CD4-positive, alpha-beta T cell treated with Interleukin-6 at 100 ng/mL for 8 hours (primary cell): ENCODE results near the gene TMEM43.
A peak's percentile ranks its signal among the peaks of the same experiment; 100 is the strongest.

Experiments
- DNase-seq: peaks from one replicate; pipeline ENCODE4 v3.0.0-alpha.2; 2020; ENCODE audit warnings: mixed read lengths, low spot score

Gene TMEM43

DNA sequence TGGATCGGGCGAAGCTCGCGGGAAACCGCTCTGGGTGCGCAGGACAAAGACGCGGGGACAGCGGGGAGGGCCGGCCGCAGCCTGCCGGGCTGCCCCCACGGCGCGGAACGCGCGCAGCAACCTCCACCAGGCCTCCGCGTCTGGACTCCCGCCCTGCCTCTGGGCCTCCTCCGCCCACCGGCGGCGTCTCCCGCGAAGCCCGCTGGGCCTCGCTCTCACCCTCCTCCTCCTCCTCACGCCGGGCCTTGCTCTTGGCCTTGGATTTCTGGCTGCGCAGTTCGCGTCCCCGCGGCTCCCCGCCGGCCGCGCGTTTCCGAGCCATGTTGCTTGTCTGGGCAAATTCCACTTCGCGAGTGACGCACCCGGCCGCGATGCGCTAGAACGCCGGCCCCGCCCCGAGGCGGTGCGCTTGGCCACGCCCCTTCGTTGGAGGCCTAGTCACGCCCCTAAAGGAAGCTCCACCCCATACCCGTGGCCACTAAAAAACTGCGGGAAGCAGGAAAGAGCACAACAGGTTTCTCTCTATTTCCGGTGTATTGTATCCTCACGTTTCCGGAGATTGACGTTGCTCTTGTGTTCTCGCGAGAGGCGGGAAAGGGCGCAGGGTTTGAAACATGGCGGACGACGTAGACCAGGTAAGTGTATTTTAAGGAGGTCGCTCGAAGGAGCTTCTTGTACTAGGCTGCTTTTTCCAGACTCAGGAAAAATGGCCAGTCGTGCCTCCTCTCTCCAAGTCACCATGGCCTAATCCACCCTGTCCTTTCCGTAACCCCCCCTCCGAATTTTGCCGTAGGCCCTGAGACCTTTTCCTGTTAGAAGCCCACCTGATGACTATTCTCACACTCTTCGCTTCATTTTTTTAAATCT lies 53.6 kb downstream of the TMEM43 start, which contains the start of the genes LSM3 and XPC:
TSS of gene LSM3 (plus strand) at position 571 of the 867 bp plus-strand sequence. CDS start at position 615, 44 bp downstream.
TSS of gene XPC (minus strand) at position 355 of the 867 bp plus-strand sequence. CDS start at position 322, 33 bp downstream.
- DNase-seq, result peak; percentile 97

DNA sequence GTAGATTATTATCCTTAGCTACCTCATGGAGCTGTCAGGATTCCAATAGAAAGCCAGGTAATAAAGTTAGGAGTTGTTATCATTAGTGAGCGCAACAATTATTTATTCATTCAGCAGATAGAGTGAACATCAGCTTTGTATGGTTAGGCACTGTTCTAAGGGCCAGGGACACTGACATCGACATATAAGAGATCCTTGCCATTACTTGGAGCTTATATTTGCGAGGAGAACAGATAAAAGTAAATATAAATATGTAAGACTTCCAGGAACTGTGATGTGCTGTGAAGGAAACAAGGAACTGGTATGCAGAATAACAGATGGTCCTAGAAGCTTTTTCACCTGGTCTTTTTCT lies 54.2 kb downstream of the TMEM43 start:
- DNase-seq, result no peak

DNA sequence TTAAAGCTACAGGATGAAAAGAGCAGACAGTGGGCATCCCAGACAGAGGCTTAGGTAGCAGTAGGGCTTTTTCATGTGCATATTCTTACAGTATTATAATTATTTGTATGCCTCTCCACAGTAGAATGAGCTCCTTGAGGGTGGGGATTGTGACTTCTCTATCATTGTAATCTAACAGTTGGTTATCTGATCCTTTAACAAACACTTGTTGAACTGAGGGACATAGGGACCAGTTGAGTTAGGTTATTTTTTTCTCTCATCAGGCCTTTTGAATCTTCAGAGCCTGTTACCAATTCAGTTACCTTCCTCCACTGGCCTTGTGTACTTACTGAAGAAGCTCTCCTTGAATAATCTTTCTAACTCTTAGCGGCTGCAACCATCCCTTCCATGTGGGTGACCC lies 54.9 kb downstream of the TMEM43 start:
- DNase-seq, result no peak

DNA sequence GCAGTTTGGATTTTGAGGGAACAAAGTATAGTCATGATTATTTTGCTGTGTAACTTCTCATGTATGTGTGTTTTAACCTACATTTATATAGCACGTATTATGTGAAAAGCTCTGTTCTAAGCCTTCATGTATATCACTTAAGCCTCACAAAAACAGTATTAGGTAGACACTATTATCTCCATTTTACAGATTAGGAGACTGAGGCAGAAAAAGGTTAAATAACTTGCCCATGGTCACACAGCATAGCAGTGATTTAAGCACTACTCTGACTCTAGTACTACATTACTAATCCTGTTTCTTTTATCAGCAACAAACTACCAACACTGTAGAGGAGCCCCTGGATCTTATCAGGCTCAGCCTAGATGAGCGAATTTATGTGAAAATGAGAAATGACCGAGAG lies 56.4 kb downstream of the TMEM43 start:
- no peak for DNase-seq

DNA sequence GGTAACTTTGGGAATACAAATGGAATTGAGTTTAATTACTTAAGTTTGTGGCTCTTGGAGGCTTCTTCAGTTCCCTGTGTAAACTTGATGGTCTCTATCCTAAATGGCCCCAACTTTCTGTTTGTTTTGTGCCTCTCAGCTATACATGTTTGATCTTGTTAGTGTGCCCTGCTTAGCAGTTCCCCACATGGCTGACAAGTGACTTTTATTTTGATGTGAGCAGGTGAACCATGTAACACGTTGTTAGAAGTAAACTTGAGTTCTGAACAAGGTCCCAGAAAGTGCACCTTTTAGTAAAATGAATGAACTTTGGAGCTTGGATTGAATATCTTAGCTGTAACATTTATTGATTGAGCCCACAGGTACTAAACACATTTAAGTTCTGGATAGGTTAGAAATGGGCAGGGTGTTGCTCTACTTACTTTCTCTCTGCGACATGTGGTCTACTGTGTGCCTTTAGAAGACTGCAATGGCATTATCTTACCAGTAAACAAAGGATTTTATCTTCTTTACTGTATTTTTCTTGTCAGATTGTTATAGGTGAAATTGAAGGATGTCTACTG lies 58.2 kb downstream of the TMEM43 start:
- DNase-seq, result no peak

DNA sequence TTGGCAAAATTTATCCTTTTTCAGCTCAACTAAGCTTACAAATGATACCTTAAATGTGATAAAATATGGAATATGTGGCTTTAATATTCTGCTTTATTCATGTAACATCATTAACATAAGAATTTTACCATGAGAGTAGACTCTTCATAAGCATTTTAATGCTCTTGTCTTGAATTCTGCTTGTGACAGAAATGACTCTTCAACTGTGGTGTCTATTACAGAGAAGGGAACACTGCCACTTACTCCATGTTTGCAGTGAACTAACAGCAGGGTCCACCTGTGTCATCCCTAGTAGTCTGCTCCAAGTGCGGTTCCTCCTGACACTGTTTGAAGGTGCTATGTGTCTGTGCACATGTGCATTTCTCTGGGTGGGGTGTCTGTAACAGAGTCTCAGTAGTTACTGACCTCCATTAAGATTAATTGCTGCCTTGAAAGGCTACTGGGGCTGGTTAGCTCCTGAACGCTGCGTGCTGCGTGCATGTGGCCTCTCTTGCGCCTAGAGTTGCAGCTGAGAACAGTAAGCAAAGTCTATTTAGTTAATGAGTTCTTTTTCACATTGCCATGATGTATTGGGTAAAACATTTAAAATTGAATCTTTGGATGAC lies 62.1 kb downstream of the TMEM43 start:
- DNase-seq, result no peak

DNA sequence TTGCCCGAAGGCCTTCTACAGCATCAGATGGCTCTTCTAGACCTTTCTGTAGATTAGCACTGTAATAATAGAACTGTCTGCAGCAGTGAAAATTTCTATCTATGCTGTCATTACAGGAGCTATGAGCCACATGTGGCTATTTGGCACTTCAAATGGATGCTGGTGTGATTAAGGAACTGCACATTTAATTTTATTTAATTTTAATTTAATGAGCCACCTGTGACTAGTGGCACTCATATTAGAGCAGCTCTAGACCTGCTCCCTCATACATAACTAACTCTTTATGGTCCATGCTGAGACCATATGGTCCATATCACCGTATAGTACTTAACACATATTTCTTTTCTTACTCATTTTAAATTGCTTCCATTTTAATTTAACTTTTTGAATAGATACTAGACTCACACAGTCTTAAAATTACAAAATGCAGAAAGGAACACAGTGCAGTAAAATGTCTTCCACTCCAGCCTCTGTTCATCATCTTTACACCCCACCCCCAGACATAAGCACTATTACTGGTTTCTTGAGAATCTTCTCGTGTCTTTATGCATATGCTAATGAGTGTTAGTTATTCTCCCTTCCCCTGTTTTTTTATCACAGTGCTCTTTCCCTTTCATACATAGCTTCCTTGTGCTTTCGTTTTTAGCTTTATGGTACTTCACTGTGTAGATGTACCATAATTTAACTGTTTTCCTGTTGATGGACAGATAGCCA lies 63.3 kb downstream of the TMEM43 start:
- DNase-seq, result no peak
